SU-DHL-6 (cell line): ENCODE data around the gene CIAO2B.

ENCODE experiments used
- H2AFZ ChIP-seq: fragments of 200-600 bp; sonication (generic); 2 replicates; pipeline ENCODE4 v1.6.1; 2014; ENCODE audit warnings: low read depth, mild to moderate bottlenecking, moderate library complexity, mixed read lengths, antibody characterized with exemption, low read length; ENCODE audit not compliant: severe bottlenecking
- H3F3A ChIP-seq: fragments of 200-600 bp; shearing (Covaris generic); 2 replicates; pipeline ENCODE4 v1.6.0; 2016; ENCODE audit warnings: antibody characterized with exemption, mild to moderate bottlenecking; ENCODE audit not compliant: insufficient read depth
- H3K27ac ChIP-seq: fragments of 200-600 bp; sonication (generic); 2 replicates; pipeline ENCODE4 v1.5.1; 2016; ENCODE audit warnings: low read depth, mild to moderate bottlenecking, low read length, moderate library complexity, mixed read lengths
- H3K27me3 ChIP-seq: fragments of 200-600 bp; sonication (generic), shearing (Covaris generic); 2 replicates; pipeline ENCODE4 v1.6.0; 2014; ENCODE audit warnings: mild to moderate bottlenecking, low read length
- H3K36me3 ChIP-seq: fragments of 200-600 bp; sonication (generic); 2 replicates; pipeline ENCODE4 v1.6.1; 2014; ENCODE audit warnings: mild to moderate bottlenecking, low read length, mixed read lengths
- H3K4me2 ChIP-seq: fragments of 300-600, 200-600 bp; shearing (Covaris generic), sonication (generic); 2 replicates; pipeline ENCODE4 v1.6.0; 2014; ENCODE audit warnings: low read length, low read depth, mild to moderate bottlenecking; ENCODE audit not compliant: poor library complexity, severe bottlenecking
- H3K4me3 ChIP-seq: fragments of 200-600 bp; sonication (generic); 2 replicates; pipeline ENCODE4 v1.5.1; 2014; ENCODE audit warnings: antibody characterized with exemption, low read length, mild to moderate bottlenecking, mixed read lengths; ENCODE audit not compliant: insufficient read depth, poor library complexity, severe bottlenecking
- H3K79me2 ChIP-seq: fragments of 200-600 bp; sonication (generic); 2 replicates; pipeline ENCODE4 v1.6.1; 2014; ENCODE audit warnings: mild to moderate bottlenecking, low read length, moderate library complexity; ENCODE audit not compliant: insufficient read depth
- H3K9ac ChIP-seq: fragments of 200-600 bp; sonication (generic); 2 replicates; pipeline ENCODE4 v1.7.0; 2014; ENCODE audit warnings: mild to moderate bottlenecking, low read length
- H3K9me2 ChIP-seq: fragments of 200-600 bp; sonication (generic); replicated peaks from 2 replicates; pipeline ENCODE4 v1.6.1; 2014; ENCODE audit warnings: low read length; ENCODE audit not compliant: insufficient read depth
- H3K9me3 ChIP-seq: fragments of 200-600 bp; sonication (generic); 2 replicates; pipeline ENCODE4 v1.6.1; 2014; ENCODE audit warnings: low read length, mixed read lengths; ENCODE audit not compliant: insufficient read depth
- H4K20me1 ChIP-seq: fragments of 200-600 bp; sonication (generic); 2 replicates; pipeline ENCODE4 v1.6.1; 2014; ENCODE audit warnings: low read depth, mild to moderate bottlenecking, antibody characterized with exemption, low read length, moderate library complexity, mixed read lengths
- CTCF ChIP-seq: fragments of 200-600 bp; sonication (generic); IDR thresholded peaks from one replicate; pipeline ENCODE4 v1.5.1; 2017; ENCODE audit warnings: antibody characterized with exemption, mild to moderate bottlenecking, low read length, moderate library complexity; ENCODE audit not compliant: insufficient read depth, poor library complexity, severe bottlenecking
- EZH2phosphoT487 ChIP-seq: fragments of 200-600 bp; sonication (generic), shearing (Covaris generic); conservative IDR thresholded peaks from 2 replicates; pipeline ENCODE4 v1.6.1; 2018; ENCODE audit warnings: mild to moderate bottlenecking, antibody characterized with exemption, low read length, moderate library complexity, mixed read lengths

Gene CIAO2B

DNA sequence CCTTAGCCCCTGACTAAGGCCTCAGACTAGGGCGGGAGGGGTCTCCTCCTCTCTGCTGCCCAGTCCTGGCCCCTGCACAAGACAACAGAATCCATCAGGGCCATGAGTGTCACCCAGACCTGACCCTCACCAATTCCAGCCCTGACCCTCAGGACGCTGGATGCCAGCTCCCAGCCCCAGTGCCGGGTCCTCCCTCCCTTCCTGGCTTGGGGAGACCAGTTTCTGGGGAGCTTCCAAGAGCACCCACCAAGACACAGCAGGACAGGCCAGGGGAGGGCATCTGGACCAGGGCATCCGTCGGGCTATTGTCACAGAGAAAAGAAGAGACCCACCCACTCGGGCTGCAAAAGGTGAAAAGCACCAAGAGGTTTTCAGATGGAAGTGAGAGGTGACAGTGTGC, 39.5 kb upstream of the CIAO2B start:
- no peaks in the 10 kb centered on the region for H3K36me3 ChIP-seq
- no peaks in the 10 kb centered on the region for H3K9me3 ChIP-seq
- no peak for TF ChIP-seq CTCF
- no peak for TF ChIP-seq EZH2phosphoT487
- no peak overlapping the region for H3K4me3 ChIP-seq
- H3K4me2 ChIP-seq, result no peak overlapping the region
- no peaks in the 10 kb centered on the region for H3F3A ChIP-seq
- no peaks in the 10 kb centered on the region for H3K27me3 ChIP-seq
- H4K20me1 ChIP-seq, result no peaks in the 10 kb centered on the region
- no peak overlapping the region for H3K27ac ChIP-seq
- no peaks in the 10 kb centered on the region for H3K9me2 ChIP-seq
- H3K79me2 ChIP-seq, result no peaks in the 10 kb centered on the region
- no peak overlapping the region for H3K9ac ChIP-seq
- H2AFZ ChIP-seq, result no peak overlapping the region

- no peaks in the 10 kb centered on the region for H3K79me2 ChIP-seq
- no peaks in the 10 kb centered on the region for H3K9me2 ChIP-seq
- no peaks in the 10 kb centered on the region for H3F3A ChIP-seq
- no peak overlapping the region for H3K4me2 ChIP-seq
- no peak overlapping the region for H3K9ac ChIP-seq
- TF ChIP-seq CTCF (no peak), EZH2phosphoT487 (no peak)
- H3K36me3 ChIP-seq, result no peaks in the 10 kb centered on the region
- no peak overlapping the region for H2AFZ ChIP-seq
- no peaks in the 10 kb centered on the region for H3K9me3 ChIP-seq
- no peak overlapping the region for H3K27ac ChIP-seq
- no peak overlapping the region for H3K4me3 ChIP-seq
- no peaks in the 10 kb centered on the region for H3K27me3 ChIP-seq
- no peaks in the 10 kb centered on the region for H4K20me1 ChIP-seq
These were observed 38.8 kb upstream of the CIAO2B start for GRCh38 chr16:66972983-66973382.

- Histone ChIP-seq H3K27me3 (no peaks in the 10 kb centered on the region), H4K20me1 (no peaks in the 10 kb centered on the region), H3K4me3 (no peak overlapping the region), H3K79me2 (no peaks in the 10 kb centered on the region), H3K4me2 (no peak overlapping the region), H3K9me3 (no peaks in the 10 kb centered on the region), H3K36me3 (no peaks in the 10 kb centered on the region), H3K9me2 (no peaks in the 10 kb centered on the region), H3K9ac (no peak overlapping the region), H3K27ac (no peak overlapping the region), H3F3A (no peaks in the 10 kb centered on the region), H2AFZ (no peak overlapping the region)
- no peak for TF ChIP-seq EZH2phosphoT487
- TF ChIP-seq CTCF, result no peak
These were observed 36.8 kb upstream of the CIAO2B start for GRCh38 chr16:66970775-66971720.
